Pancreas (tissue), 10 donors: ENCODE measurements around the gene ALG12. TPM values are rescaled to one million over a fixed set of nuclear protein-coding genes. Genes with fewer than 3 reads are reported as not detected.

Source experiments
- ATAC-seq, 4 donors: fragments of 200-7000 bp; cut with Tn5 transposase; one replicate each; pipeline versions ENCODE4 v1.8.0 to v1.9.1; 2020; ENCODE audit warnings: mild to moderate bottlenecking in 4 of 4, moderate library complexity in 4 of 4
- DNase-seq, 6 donors: peaks; one replicate each; pipeline ENCODE4 v3.0.0-alpha.2; 2020
- FAIRE-seq: peaks from 2 replicates; lab custom pipeline; 2012; peaks lifted over from hg19 to GRCh38; lab: Jason Lieb, UNC
- H3K27ac ChIP-seq, 4 donors: fragments of 200-600 bp; sonication (generic); 1 replicate in 3 of 4; 2 replicates in 1 of 4; pipeline versions ENCODE4 v1.5.0 to v1.8.0; 2020
- H3K27me3 ChIP-seq, 4 donors: fragments of 200-600 bp; one replicate each; pipeline ENCODE4 v1.8.0; 2021
- H3K36me3 ChIP-seq, 3 donors: fragments of 200-600 bp; sonication (generic) in 1 of 3; one replicate each; pipeline versions ENCODE4 v1.5.0 to v1.8.0; 2020 to 2021
- H3K4me1 ChIP-seq, 3 donors: fragments of 200-600 bp; one replicate each; pipeline ENCODE4 v1.8.0; 2021
- H3K4me3 ChIP-seq, 4 donors: fragments of 200-600 bp; sonication (generic) in 2 of 4; one replicate each; pipeline versions ENCODE4 v1.5.0 to v1.8.0; 2020 to 2021
- H3K9me3 ChIP-seq, 4 donors: fragments of 200-600 bp; one replicate each; pipeline ENCODE4 v1.8.0; 2021
- WGBS, 2 donors: extraction: QIAGEN DNeasy Blood & Tissue Kit; methylation state at CpG; one replicate each; pipeline ENCODE4 v1.1.7; 2013; 5-methylcytosine and 5-hydroxymethylcytosine counted together
- intact Hi-C, 3 donors: fragments of 100-400 bp; cut with DNase I; formaldehyde crosslinking; loops; one replicate each; pipeline versions ENCODE4 v1.11.1 to v1.14.2; 2022
- polyA plus RNA-seq, 2 donors: library from polyadenylated mRNA; stranded (reverse); fragments of 200-250 nt; gene quantifications; one replicate each; pipeline ENCODE4 v1.2.3, GENCODE V29; 2013
- total RNA-seq, 6 donors: library from RNA; stranded (reverse); fragmentation: NEBNext Ultra II Directional in 4 of 6; extraction: Animal tissue kit (Norgen Biotek cat#: 25700) in 4 of 6; gene quantifications; one replicate each; pipeline versions ENCODE4 v1.2.1 to v1.2.4, GENCODE V29; 2021 to 2023
- TF ChIP-seq, protein P1 (sequence below), 4 donors: fragments of 200-600 bp; sonication (generic) in 3 of 4; IDR thresholded peaks; one replicate each; pipeline versions ENCODE4 v1.5.0 to v1.8.0; 2021; ENCODE audit warnings: antibody characterized with exemption in 4 of 4
- donor health status: healthy with polysubstance abuse.
- donor health status: DM: no; HTN: no; CAD: no; lungs with moderate emphysema.
- donor health status: DM: no; HTN: no; CAD: no.
- donor health status: control.
- donor health status: control.
- donor health status: Bipolar disorder and iron deficiency.
- donor health status: DM: yes; HTN: yes; CAD: no.
- donor health status: DM: no; HTN: no; CAD: no.
- donor health status: DM: no; HTN: no; CAD: no.
- donor health status: DM: yes; HTN: yes; CAD: no.

Gene ALG12
- total and polyA plus RNA-seq, 8 donors = 7.1 to 13.1 (median 10.8) TPM

DNA sequence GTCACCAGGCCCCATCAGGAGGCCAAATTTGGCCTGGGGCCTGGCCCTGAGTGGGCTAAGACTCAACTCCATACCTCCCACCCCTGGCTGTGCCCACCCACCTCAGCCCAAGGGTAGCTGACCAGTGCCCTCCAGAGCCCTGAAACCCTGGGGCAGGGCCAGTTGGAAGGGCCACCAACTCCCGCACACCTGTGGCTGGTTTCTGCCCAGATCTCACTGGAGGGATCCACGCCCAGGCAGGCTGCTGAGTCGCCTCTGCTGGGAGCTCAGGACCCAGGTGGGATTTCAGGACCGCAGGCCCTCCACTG is 33.4 kb upstream of the ALG12 start:
- Histone ChIP-seq H3K4me3 (no peak overlapping the region), H3K9me3 (no peaks in the 10 kb centered on the region), H3K36me3 (no peaks in the 10 kb centered on the region), H3K27ac (peak overlapping the region; percentile 86 to 99 (median 98)), H3K4me1 (peaks cover 71 to 72% (median 72%) of the 10 kb centered on the region in 3 donors), H3K27me3 (no peaks in the 10 kb centered on the region)
- intact Hi-C loops = no loop called here
- TF ChIP-seq, protein P1, sequence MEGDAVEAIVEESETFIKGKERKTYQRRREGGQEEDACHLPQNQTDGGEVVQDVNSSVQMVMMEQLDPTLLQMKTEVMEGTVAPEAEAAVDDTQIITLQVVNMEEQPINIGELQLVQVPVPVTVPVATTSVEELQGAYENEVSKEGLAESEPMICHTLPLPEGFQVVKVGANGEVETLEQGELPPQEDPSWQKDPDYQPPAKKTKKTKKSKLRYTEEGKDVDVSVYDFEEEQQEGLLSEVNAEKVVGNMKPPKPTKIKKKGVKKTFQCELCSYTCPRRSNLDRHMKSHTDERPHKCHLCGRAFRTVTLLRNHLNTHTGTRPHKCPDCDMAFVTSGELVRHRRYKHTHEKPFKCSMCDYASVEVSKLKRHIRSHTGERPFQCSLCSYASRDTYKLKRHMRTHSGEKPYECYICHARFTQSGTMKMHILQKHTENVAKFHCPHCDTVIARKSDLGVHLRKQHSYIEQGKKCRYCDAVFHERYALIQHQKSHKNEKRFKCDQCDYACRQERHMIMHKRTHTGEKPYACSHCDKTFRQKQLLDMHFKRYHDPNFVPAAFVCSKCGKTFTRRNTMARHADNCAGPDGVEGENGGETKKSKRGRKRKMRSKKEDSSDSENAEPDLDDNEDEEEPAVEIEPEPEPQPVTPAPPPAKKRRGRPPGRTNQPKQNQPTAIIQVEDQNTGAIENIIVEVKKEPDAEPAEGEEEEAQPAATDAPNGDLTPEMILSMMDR (IDR thresholded peaks at IDR 0.05) = no peak
- peak in 2 of 4 donors; percentile 4 to 5 for ATAC-seq
- FAIRE-seq = no peak
- WGBS, 2 donors = 33 to 38% methylated on average over 4 of the region's 4 CpGs
- DNase-seq = no peak

DNA sequence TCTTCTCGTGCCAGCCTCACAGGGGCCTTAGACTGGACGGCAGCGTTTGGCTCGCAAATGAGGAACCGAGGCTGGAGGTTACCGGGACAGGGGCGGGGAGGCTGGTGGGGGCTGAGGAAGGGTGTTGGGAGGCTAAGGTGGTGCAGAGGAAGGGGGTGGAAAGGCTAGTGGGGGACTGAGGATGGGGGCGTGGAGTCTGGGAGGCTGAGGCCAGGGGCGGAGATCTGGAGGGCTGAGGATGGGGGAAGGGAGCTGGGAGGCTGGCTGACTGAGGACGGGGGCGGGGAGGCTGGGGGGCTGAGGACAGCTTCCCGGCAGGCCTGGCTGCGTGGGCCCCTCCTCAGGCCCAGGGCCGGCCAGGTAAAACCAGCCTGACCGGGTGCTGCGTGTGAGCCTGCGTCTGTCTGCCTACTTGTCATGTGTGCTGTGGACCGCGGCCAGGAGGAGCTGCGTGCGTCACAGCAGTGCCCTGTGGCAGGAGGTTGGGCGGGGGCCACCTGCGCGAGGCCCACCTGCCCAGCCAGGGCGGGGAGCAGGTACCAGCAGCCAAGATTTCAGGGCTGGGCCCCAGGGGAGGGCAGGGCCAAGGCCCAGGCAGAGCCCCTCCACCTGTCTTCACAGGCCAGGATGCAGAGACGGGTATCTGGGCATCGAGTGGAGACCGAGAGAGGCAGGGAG is 32.9 kb upstream of the ALG12 start:
- DNase-seq (peak; percentile 95 to 100 (median 98)), FAIRE-seq (no peak), ATAC-seq (peak; percentile 52 to 73 (median 64))
- peak overlapping the region; percentile 86 to 99 (median 98) for H3K27ac ChIP-seq
- H3K4me3 ChIP-seq = no peak overlapping the region
- H3K27me3 ChIP-seq = no peaks in the 10 kb centered on the region
- TF ChIP-seq, protein P1 (IDR thresholded peaks at IDR 0.05) = no peak
- WGBS, 2 donors = 15 to 16% methylated on average over 24 to 28 of the region's 28 CpGs
- no peaks in the 10 kb centered on the region for H3K9me3 ChIP-seq
- H3K4me1 ChIP-seq = peaks cover 71 to 77% (median 75%) of the 10 kb centered on the region in 3 donors
- intact Hi-C loops = no loop called here
- H3K36me3 ChIP-seq = no peaks in the 10 kb centered on the region

DNA sequence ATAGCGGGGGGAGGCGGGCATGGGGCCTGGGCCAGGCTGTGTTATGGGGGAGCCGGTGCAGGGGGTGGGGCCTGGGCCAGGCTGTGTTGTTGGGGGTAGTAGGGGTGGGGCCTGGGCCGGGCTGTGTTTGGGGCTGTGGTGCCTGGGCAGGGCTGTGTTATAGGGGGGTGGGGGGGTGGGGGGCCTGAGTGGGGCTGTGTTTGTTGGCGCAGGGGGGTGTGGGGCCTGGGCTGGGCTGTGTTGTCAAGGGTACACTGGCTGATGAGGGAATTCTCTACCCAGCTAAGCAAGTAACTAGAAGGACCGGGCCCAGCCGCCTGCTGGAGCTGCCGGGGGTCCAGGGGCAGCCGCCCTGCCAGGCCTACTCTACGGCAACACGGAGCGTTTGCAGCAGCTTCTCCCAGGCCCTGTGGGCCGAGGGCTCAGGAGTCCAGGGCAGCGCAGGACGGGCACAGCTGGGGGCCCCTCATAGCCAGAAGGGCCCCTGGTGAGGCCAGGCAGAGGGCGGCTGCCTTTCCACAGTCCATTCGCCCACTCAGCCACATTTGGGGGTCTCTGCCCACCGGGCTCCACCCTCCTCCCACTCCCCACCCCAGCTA is 32.3 kb upstream of the ALG12 start:
- Histone ChIP-seq H3K4me3 (no peak overlapping the region), H3K4me1 (peaks cover 71 to 75% (median 74%) of the 10 kb centered on the region in 3 donors), H3K36me3 (no peaks in the 10 kb centered on the region), H3K27ac (peak overlapping the region; percentile 86 to 99 (median 98)), H3K9me3 (no peaks in the 10 kb centered on the region), H3K27me3 (no peaks in the 10 kb centered on the region)
- 36 to 53% methylated on average over 13 to 18 of the region's 18 CpGs for WGBS, 2 donors
- FAIRE-seq (no peak), ATAC-seq (no peak), DNase-seq (no peak)
- TF ChIP-seq, protein P1 (IDR thresholded peaks at IDR 0.05) = no peak
- intact Hi-C loops = no loop called here

DNA sequence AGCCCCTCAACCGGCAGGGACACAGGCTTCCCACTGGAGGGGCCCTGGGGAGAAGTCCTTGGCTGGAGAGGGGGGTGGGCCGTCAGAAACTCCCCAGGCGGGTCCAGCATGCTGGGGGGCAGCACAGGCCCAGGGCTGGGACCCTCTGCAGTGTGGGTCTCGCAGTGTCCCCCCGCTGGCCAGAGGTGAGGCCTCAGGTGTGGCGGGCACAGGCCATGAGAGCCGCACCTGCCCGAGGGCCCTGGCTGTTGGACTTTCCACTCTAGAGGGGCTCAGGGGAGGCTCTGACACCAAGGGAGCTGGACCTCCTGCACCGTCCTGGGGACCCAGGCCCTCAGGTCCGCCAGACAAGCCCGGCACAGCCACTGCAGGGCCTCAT is 31.7 kb upstream of the ALG12 start:
- Histone ChIP-seq H3K36me3 (no peaks in the 10 kb centered on the region), H3K27me3 (no peaks in the 10 kb centered on the region), H3K9me3 (no peaks in the 10 kb centered on the region), H3K4me3 (no peak overlapping the region), H3K4me1 (peaks cover 65 to 70% (median 68%) of the 10 kb centered on the region in 3 donors), H3K27ac (peak overlapping the region; percentile 86 to 99 (median 98))
- intact Hi-C loops = no loop called here
- 81 to 82% methylated on average over 9 to 11 of the region's 11 CpGs for WGBS, 2 donors
- TF ChIP-seq, protein P1 (IDR thresholded peaks at IDR 0.05) = no peak
- no peak for ATAC-seq
- no peak for DNase-seq
- no peak for FAIRE-seq
